ENCODE results near the gene PDZRN3. TPM values are rescaled to one million over a fixed set of nuclear protein-coding genes. Genes with fewer than 3 reads are reported as not detected.

PDZRN3 gene
- total RNA-seq, 2 donors from 2014 or later, result 6.1 to 10.4 TPM

- no peak overlapping the region for H3K27ac ChIP-seq (ENCODE audit: low read depth, low read length)
- peaks cover 9% of the 10 kb centered on the region for H3K4me1 Mint-ChIP-seq
- H3K4me1 ChIP-seq (ENCODE audit: control insufficient read depth, insufficient read depth, low read length), result peaks cover 4% of the 10 kb centered on the region
- H3K27me3 Mint-ChIP-seq (ENCODE audit: insufficient read depth), result peaks cover 2% of the 10 kb centered on the region
- no peak overlapping the region for H3K4me3 ChIP-seq (ENCODE audit: low read length)
- no peak overlapping the region for H3K27ac Mint-ChIP-seq
- TF ChIP-seq CTCF (conservative IDR thresholded peaks at IDR 0.05), result no peak
- peaks cover 23% of the 10 kb centered on the region for H3K9me3 ChIP-seq (ENCODE audit: control insufficient read depth, low read length)
- no peaks in the 10 kb centered on the region for H3K27me3 ChIP-seq (ENCODE audit: control insufficient read depth, insufficient read depth, low read length, poor library complexity, severe bottlenecking)
- no peak overlapping the region for H3K4me3 Mint-ChIP-seq
- WGBS, 2 experiments (ENCODE audit: insufficient coverage in 1 of 2, insufficient read length in 1 of 2), result 95% methylated on average over 1 of the region's 1 CpG; no CpG with 5 or more reads in 1 of the 2 experiments
- no peaks in the 10 kb centered on the region for H3K36me3 ChIP-seq (ENCODE audit: control insufficient read depth, insufficient read depth, low read length)
- H3K9me3 Mint-ChIP-seq, result peaks cover 33% of the 10 kb centered on the region
- H3K9ac ChIP-seq (ENCODE audit: extremely low read depth, low read length, poor library complexity, severe bottlenecking), result no peak overlapping the region
- no peaks in the 10 kb centered on the region for H3K36me3 Mint-ChIP-seq (ENCODE audit: low read depth)
- no peak for DNase-seq
Observed at GRCh38 chr3:73342077-73342476, 282.7 kb downstream of the PDZRN3 start.

GRCh38 chr3:73341272-73341935 is 283.3 kb downstream of the PDZRN3 start:
- H3K4me1 Mint-ChIP-seq, result peaks cover 5% of the 10 kb centered on the region
- no peak overlapping the region for H3K27ac Mint-ChIP-seq
- H3K9me3 Mint-ChIP-seq, result peaks cover 34% of the 10 kb centered on the region
- H3K4me3 Mint-ChIP-seq, result no peak overlapping the region
- H3K27me3 ChIP-seq (ENCODE audit: control insufficient read depth, insufficient read depth, low read length, poor library complexity, severe bottlenecking), result no peaks in the 10 kb centered on the region
- 82 to 95% methylated on average over 3 of the region's 3 CpGs for WGBS, 2 experiments (ENCODE audit: insufficient coverage in 1 of 2, insufficient read length in 1 of 2)
- peaks cover 2% of the 10 kb centered on the region for H3K27me3 Mint-ChIP-seq (ENCODE audit: insufficient read depth)
- no peak for TF ChIP-seq CTCF (conservative IDR thresholded peaks at IDR 0.05)
- no peak overlapping the region for H3K27ac ChIP-seq (ENCODE audit: low read depth, low read length)
- peaks cover 23% of the 10 kb centered on the region for H3K9me3 ChIP-seq (ENCODE audit: control insufficient read depth, low read length)
- no peak overlapping the region for H3K4me3 ChIP-seq (ENCODE audit: low read length)
- no peaks in the 10 kb centered on the region for H3K36me3 ChIP-seq (ENCODE audit: control insufficient read depth, insufficient read depth, low read length)
- no peak for DNase-seq
- H3K4me1 ChIP-seq (ENCODE audit: control insufficient read depth, insufficient read depth, low read length), result peaks cover 4% of the 10 kb centered on the region
- no peaks in the 10 kb centered on the region for H3K36me3 Mint-ChIP-seq (ENCODE audit: low read depth)
- no peak overlapping the region for H3K9ac ChIP-seq (ENCODE audit: extremely low read depth, low read length, poor library complexity, severe bottlenecking)

- no peaks in the 10 kb centered on the region for H3K36me3 Mint-ChIP-seq (ENCODE audit: low read depth)
- no peak for DNase-seq
- Histone ChIP-seq H3K27me3 (ENCODE audit: control insufficient read depth, insufficient read depth, low read length, poor library complexity, severe bottlenecking) (no peaks in the 10 kb centered on the region), H3K9me3 (ENCODE audit: control insufficient read depth, low read length) (peaks cover under 1% of the 10 kb centered on the region), H3K36me3 (ENCODE audit: control insufficient read depth, insufficient read depth, low read length) (no peaks in the 10 kb centered on the region), H3K4me1 (ENCODE audit: control insufficient read depth, insufficient read depth, low read length) (no peaks in the 10 kb centered on the region), H3K9ac (ENCODE audit: extremely low read depth, low read length, poor library complexity, severe bottlenecking) (no peak overlapping the region), H3K4me3 (ENCODE audit: low read length) (no peak overlapping the region), H3K27ac (ENCODE audit: low read depth, low read length) (no peak overlapping the region)
- no peak overlapping the region for H3K4me3 Mint-ChIP-seq
- H3K27ac Mint-ChIP-seq, result no peak overlapping the region
- H3K9me3 Mint-ChIP-seq, result peaks cover 10% of the 10 kb centered on the region
- TF ChIP-seq CTCF (conservative IDR thresholded peaks at IDR 0.05), result no peak
- H3K27me3 Mint-ChIP-seq (ENCODE audit: insufficient read depth), result peaks cover 10% of the 10 kb centered on the region
- no peaks in the 10 kb centered on the region for H3K4me1 Mint-ChIP-seq
- 71% methylated on average over 2 of the region's 3 CpGs; no CpG with 5 or more reads in 1 of the 2 experiments for WGBS, 2 experiments (ENCODE audit: insufficient coverage in 1 of 2, insufficient read length in 1 of 2)
Observed at GRCh38 chr3:73332558-73332957, 292.2 kb downstream of the PDZRN3 start.

Data from endodermal cell (in vitro differentiated cells).